Tibial nerve (tissue), 4 donors: Measurements from ENCODE around the gene CLDN9.

Experiments used
- CTCF ChIP-seq, 5 experiments: fragments of 200-600 bp in 3 of 5; fragments of 450-650 bp in 2 of 5; sonication (generic) in 3 of 5; IDR thresholded peaks; one replicate each; pipeline ENCODE4 v1.5.1; 2016 to 2019; ENCODE audit warnings: antibody characterized with exemption in 5 of 5, mild to moderate bottlenecking in 3 of 5, moderate library complexity in 2 of 5
- EP300 ChIP-seq, 2 donors: sonication (generic); formaldehyde crosslinking; IDR thresholded peaks; one replicate each; pipeline ENCODE4 v1.6.1; 2017; ENCODE audit warnings: antibody characterized with exemption in 2 of 2, mild to moderate bottlenecking in 1 of 2
- POLR2A ChIP-seq, 2 donors: fragments of 450-650 bp; IDR thresholded peaks; one replicate each; pipeline ENCODE4 v1.6.1; 2017; ENCODE audit warnings: antibody characterized with exemption in 2 of 2, mild to moderate bottlenecking in 2 of 2, moderate library complexity in 2 of 2

GRCh38 chr16:3017794-3018506 is 5.2 kb downstream of the CLDN9 start, which contains the start of gene CLDN6:
- TF ChIP-seq CTCF (IDR thresholded peaks at IDR 0.05) (no peak), EP300 (IDR thresholded peaks at IDR 0.05) (no peak), POLR2A (IDR thresholded peaks at IDR 0.05) (no peak)
